SK-N-SH treated with all-trans-retinoic acid at 6 μM for 48 hours (cell line): Measurements from ENCODE around the gene SLC16A10.

ENCODE experiments used
- ARNTL ChIP-seq: fragments of 450-650 bp; formaldehyde crosslinking; IDR thresholded peaks from 2 replicates; pipeline ENCODE4 v1.5.0; 2020; ENCODE audit warnings: low read depth, mild to moderate bottlenecking, moderate library complexity, borderline replicate concordance
- PATZ1 ChIP-seq: fragments of 250-450 bp; sonication (Bioruptor Pico); IDR thresholded peaks from 2 replicates; pipeline ENCODE4 v1.8.0; 2020; ENCODE audit warnings: mild to moderate bottlenecking, moderate library complexity, borderline replicate concordance
- RARB ChIP-seq: fragments of 250-450 bp; sonication (Bioruptor Pico); IDR thresholded peaks from 2 replicates; pipeline ENCODE4 v1.8.0; 2021; ENCODE audit warnings: mild to moderate bottlenecking, moderate library complexity
- ZC3H10 ChIP-seq: fragments of 250-450 bp; sonication (Bioruptor Pico); IDR thresholded peaks from 2 replicates; pipeline ENCODE4 v1.5.1; 2021; ENCODE audit warnings: mild to moderate bottlenecking, moderate library complexity

GRCh38 chr6:111250791-111251354, 163.6 kb downstream of the SLC16A10 start:
- no peak for TF ChIP-seq PATZ1 (CRISPR knock-in tag)
- no peak for TF ChIP-seq ARNTL (CRISPR knock-in tag)
- TF ChIP-seq RARB (CRISPR knock-in tag): no peak
- TF ChIP-seq ZC3H10 (CRISPR knock-in tag): no peak
